ENCODE data around the gene CSNK1G3. TPM values are rescaled to one million over a fixed set of nuclear protein-coding genes. Genes with fewer than 3 reads are reported as not detected.
"Not testable (repeated sequence)": the region's sequence is repeated elsewhere in the genome, so short reads cannot be mapped to it uniquely, and the experiment has no call there.

Gene CSNK1G3
- total RNA-seq (10 to 100 TPM; 59.0 to 73.5 (median 71.9) TPM), total RNA-seq (61.5 to 118 (median 90.1) reads per million in 29 experiments)
- total RNA-seq (2013) = 78.6 TPM

DNA sequence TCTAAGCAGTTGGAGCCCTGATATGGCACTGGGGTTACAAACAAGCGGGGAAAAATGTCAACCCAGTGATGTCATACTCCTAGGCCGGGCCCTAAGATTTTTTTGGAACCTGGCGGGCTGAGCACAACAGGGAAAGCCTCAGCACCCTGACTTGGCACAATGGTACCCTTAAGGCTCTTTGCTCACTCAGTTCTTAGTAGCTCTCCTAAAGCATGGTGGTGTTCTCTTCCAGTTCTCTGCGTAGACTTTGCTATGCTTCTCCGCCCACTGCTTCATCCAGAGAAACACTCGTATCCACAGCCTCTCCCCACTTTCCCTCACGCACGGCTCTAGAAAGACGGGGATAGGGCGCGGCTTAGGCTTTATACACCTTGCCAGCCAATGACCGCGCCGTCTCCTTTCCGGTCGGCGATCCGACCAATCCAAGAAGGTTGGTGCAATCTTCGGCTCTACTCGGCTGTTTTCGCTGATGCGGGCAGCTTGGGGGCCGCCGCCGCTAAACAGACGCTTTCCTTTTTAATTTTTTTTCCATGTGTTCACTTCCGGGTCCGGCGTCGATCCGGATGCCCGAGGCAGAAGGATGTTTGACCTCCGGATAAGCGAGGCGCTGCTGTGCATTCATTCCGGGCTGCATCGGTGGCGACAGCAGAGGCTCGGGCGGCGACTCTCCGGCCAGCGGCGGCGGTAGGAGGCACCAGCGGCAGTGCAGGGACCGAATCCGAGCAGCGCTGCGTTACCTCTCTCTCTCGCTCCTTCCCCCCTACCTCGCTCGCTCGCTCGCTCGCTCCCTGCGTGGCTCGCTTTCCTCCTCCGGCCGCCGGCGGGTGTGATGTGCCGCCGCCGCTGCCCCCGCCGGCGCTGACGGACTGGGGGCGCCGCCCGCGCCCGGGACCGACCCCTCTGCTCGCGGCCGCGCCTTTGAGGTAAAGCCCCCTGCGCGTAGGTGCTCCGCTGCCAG lies at the start of gene CSNK1G3:
TSS of gene CSNK1G3 (plus strand) at position 530 of the 958 bp plus-strand sequence. CDS start 33,487 bp downstream, outside the sequence.
- no peaks in the 10 kb centered on the region for H3K27me3 ChIP-seq (replicated peaks in 1 of 2; ENCODE audit: control insufficient read depth in 2 of 2, extremely low read depth in 1 of 2, insufficient read depth in 2 of 2, low read length in 1 of 2)
- WGBS (ENCODE audit: insufficient coverage) = 1% methylated on average over 70 of the region's 82 CpGs
- ChIA-PET POLR2A (interaction anchor here (1.2 to 1.9 kb wide), 4 partner anchors 38 to 88 kb away, joined by 4 to 11 read pairs (median 5); partner anchors contain the start of gene CEP120 (in 2 of the 2)), CTCF (interaction anchor here in 1 of 2 donors (1.4 to 2.7 kb wide), 2 partner anchors 33 to 89 kb away, joined by 3 to 22 read pairs; partner anchors contain the start of gene CEP120)
- DNase-seq = peak; percentile 80 to 94 (median 89)
- peak within 1 kb of the TSS; percentile 82 to 94 for H3K4me3 ChIP-seq (ENCODE audit: control insufficient read depth in 1 of 2, extremely low read depth in 1 of 2, low read length in 1 of 2)
- H3K4me1 ChIP-seq (ENCODE audit: control insufficient read depth in 1 of 2, extremely low read depth in 1 of 2, insufficient read depth in 2 of 2, low read length in 2 of 2) = peaks cover 15 to 32% of the 10 kb centered on the region in 2 experiments
- H3K27ac ChIP-seq (ENCODE audit: low read length) = peak within 1 kb of the TSS; percentile 83
- ATAC-seq (replicated peaks in 1 of 4) = peak; percentile 89 to 94 (median 92)
- Mint-ChIP-seq H3K4me1 (peaks cover 45 to 48% (median 46%) of the 10 kb centered on the region in 3 donors), H3K9me3 (no peaks in the 10 kb centered on the region), H3K27me3 (peaks cover 0 to 1% of the 10 kb centered on the region in 2 donors), H3K27ac (peak within 1 kb of the TSS; percentile 98 to 99), H3K4me3 (peak within 1 kb of the TSS; percentile 99), H3K36me3 (no peaks in the 10 kb centered on the region)
- no peaks in the 10 kb centered on the region for H3K36me3 ChIP-seq (ENCODE audit: control insufficient read depth in 2 of 2, extremely low read depth in 1 of 2, insufficient read depth in 1 of 2, low read length in 1 of 2)
- H3K9me3 ChIP-seq = no peaks in the 10 kb centered on the region

DNA sequence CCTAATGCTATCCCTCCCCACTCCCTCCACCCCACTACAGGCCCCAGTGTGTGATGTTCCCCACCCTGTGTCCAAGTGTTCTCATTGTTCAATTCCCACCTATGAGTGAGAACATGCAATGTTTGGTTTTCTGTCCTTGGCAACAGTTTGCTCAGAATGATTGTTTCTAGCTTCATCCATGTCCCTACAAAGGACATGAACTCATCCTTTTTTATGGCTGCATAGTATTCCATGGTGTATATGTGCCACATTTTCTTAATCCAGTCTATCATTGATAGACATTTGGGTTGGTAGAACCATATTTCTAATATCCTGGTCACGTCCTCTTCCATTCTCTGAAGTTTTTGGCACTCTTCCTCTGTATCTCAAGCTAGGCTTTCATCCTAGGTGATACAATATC lies 45.1 kb upstream of the CSNK1G3 start:
- H3K36me3 ChIP-seq (ENCODE audit: control insufficient read depth in 2 of 2, extremely low read depth in 1 of 2, insufficient read depth in 1 of 2, low read length in 1 of 2); POLR2A ChIA-PET; H3K27ac ChIP-seq (ENCODE audit: low read length); H3K4me3 ChIP-seq (ENCODE audit: control insufficient read depth in 1 of 2, extremely low read depth in 1 of 2, low read length in 1 of 2); CTCF ChIA-PET; H3K36me3 Mint-ChIP-seq; DNase-seq; H3K9me3 ChIP-seq; H3K4me1 Mint-ChIP-seq; H3K4me1 ChIP-seq (ENCODE audit: control insufficient read depth in 1 of 2, extremely low read depth in 1 of 2, insufficient read depth in 2 of 2, low read length in 2 of 2); ATAC-seq (replicated peaks in 1 of 4); H3K27ac Mint-ChIP-seq; H3K4me3 Mint-ChIP-seq; H3K27me3 ChIP-seq (replicated peaks in 1 of 2; ENCODE audit: control insufficient read depth in 2 of 2, extremely low read depth in 1 of 2, insufficient read depth in 2 of 2, low read length in 1 of 2): not testable (repeated sequence)
- H3K9me3 Mint-ChIP-seq = peaks cover 5 to 16% (median 14%) of the 10 kb centered on the region in 3 donors
- WGBS (ENCODE audit: insufficient coverage) = no CpG with 5 or more reads among the region's 1 CpG
- peaks cover 16 to 27% of the 10 kb centered on the region in 2 donors for H3K27me3 Mint-ChIP-seq

DNA sequence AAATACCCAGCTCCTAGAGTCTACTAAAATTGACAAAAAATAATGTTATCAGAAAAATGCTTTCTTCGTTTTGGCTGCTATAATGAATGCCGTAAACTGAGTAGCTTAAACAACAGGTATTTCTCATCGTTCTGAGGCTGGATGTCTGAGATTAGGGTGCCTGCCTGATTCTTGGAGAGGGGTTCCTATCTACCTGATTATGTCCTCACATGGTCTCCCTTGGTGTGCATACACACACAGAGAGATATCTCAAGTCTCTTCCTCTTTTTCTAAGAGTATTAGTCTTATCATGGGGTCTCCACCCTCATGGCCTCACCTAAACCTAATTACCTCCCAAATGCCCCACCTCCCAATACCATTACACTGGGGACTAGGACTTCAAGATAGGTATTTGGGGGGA lies 40.6 kb upstream of the CSNK1G3 start:
- H3K36me3 Mint-ChIP-seq = peaks cover 3% of the 10 kb centered on the region
- no peak overlapping the region for H3K27ac ChIP-seq (ENCODE audit: low read length)
- H3K27me3 Mint-ChIP-seq = peaks cover 16 to 27% of the 10 kb centered on the region in 2 donors
- no peaks in the 10 kb centered on the region for H3K27me3 ChIP-seq (replicated peaks in 1 of 2; ENCODE audit: control insufficient read depth in 2 of 2, extremely low read depth in 1 of 2, insufficient read depth in 2 of 2, low read length in 1 of 2)
- no CpG with 5 or more reads among the region's 3 CpGs for WGBS (ENCODE audit: insufficient coverage)
- no peaks in the 10 kb centered on the region for H3K9me3 ChIP-seq
- ATAC-seq (replicated peaks in 1 of 4) (no peak), DNase-seq (no peak)
- ChIA-PET CTCF (interaction anchor here in 1 of 2 donors (0.8 kb wide), 1 partner anchor 21 kb away, joined by 4 read pairs; no protein-coding TSS in a partner anchor), POLR2A (no interaction called here)
- no peak overlapping the region for H3K4me3 Mint-ChIP-seq
- H3K9me3 Mint-ChIP-seq = peaks cover 5 to 16% (median 14%) of the 10 kb centered on the region in 3 donors
- H3K4me3 ChIP-seq (ENCODE audit: control insufficient read depth in 1 of 2, extremely low read depth in 1 of 2, low read length in 1 of 2) = no peak overlapping the region
- H3K27ac Mint-ChIP-seq = no peak overlapping the region
- no peaks in the 10 kb centered on the region for H3K4me1 ChIP-seq (ENCODE audit: control insufficient read depth in 1 of 2, extremely low read depth in 1 of 2, insufficient read depth in 2 of 2, low read length in 2 of 2)
- H3K4me1 Mint-ChIP-seq = no peaks in the 10 kb centered on the region
- no peaks in the 10 kb centered on the region for H3K36me3 ChIP-seq (ENCODE audit: control insufficient read depth in 2 of 2, extremely low read depth in 1 of 2, insufficient read depth in 1 of 2, low read length in 1 of 2)

DNA sequence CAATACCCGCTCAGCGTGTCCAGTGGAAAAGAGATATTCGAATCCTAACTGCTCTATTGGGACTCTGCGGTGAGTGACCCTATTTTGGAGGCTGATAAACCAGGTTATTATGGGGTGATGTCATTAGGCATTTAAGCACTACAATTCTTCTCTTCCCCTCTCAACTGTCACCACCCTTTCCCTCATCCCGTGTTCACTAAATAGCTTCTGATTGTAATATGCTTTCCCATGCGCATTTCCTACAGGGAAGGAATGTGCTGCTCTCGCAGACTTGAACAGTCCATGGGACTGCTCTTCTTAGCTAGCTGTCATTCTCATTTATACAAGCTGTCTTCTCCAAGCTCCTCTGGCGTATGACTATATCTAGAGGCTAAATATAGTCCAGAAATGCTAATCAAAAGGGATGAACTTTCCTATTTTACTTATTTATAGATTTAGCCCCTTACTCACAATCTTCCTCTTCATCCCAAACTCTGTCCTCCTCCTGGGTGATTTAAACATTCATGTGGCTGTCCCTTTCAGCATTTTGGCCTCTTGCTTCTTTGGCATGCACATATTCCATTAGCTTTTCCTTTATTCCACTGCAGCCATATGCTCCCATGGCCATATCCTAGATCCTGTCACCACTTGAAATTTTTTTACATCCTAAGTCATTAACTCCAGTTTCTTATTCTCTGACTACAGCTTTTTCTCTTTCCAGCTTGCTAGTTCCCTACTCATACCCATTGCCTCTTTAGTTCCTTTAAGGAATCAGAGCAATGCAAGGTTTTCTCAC lies 39.6 kb upstream of the CSNK1G3 start:
- H3K36me3 Mint-ChIP-seq = peaks cover 3% of the 10 kb centered on the region
- H3K4me3 Mint-ChIP-seq = no peak overlapping the region
- H3K4me1 ChIP-seq (ENCODE audit: control insufficient read depth in 1 of 2, extremely low read depth in 1 of 2, insufficient read depth in 2 of 2, low read length in 2 of 2) = no peaks in the 10 kb centered on the region
- H3K27ac Mint-ChIP-seq = no peak overlapping the region
- CTCF ChIA-PET = no interaction called here
- ATAC-seq (replicated peaks in 1 of 4) (no peak), DNase-seq (no peak)
- WGBS (ENCODE audit: insufficient coverage) = 92% methylated on average over 2 of the region's 8 CpGs
- POLR2A ChIA-PET = no interaction called here
- H3K4me1 Mint-ChIP-seq = no peaks in the 10 kb centered on the region
- H3K27me3 ChIP-seq (replicated peaks in 1 of 2; ENCODE audit: control insufficient read depth in 2 of 2, extremely low read depth in 1 of 2, insufficient read depth in 2 of 2, low read length in 1 of 2) = no peaks in the 10 kb centered on the region
- H3K4me3 ChIP-seq (ENCODE audit: control insufficient read depth in 1 of 2, extremely low read depth in 1 of 2, low read length in 1 of 2) = no peak overlapping the region
- peaks cover 13 to 22% of the 10 kb centered on the region in 2 donors for H3K27me3 Mint-ChIP-seq
- H3K9me3 Mint-ChIP-seq = peaks cover 5 to 12% (median 9%) of the 10 kb centered on the region in 3 donors
- H3K9me3 ChIP-seq = no peaks in the 10 kb centered on the region
- H3K36me3 ChIP-seq (ENCODE audit: control insufficient read depth in 2 of 2, extremely low read depth in 1 of 2, insufficient read depth in 1 of 2, low read length in 1 of 2) = no peaks in the 10 kb centered on the region
- no peak overlapping the region for H3K27ac ChIP-seq (ENCODE audit: low read length)

DNA sequence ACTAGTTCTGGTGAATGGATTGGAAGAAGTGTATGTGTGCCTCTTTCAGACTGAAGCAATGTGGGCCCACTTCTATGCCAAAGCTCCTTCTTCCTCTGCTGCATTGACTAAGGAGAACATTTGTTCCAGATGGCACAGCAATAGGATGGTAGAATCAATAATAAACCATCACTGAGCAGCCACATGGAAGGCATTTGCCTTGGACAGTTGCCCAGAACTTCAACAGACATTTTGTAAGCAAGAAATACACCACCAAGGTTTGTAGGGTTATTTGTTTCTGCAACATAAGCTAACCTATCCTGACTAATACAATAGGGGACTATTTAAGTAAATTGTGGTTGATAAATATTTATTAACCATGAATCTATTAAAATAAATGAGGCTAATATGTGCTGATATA lies 37.7 kb upstream of the CSNK1G3 start:
- no peak for DNase-seq

DNA sequence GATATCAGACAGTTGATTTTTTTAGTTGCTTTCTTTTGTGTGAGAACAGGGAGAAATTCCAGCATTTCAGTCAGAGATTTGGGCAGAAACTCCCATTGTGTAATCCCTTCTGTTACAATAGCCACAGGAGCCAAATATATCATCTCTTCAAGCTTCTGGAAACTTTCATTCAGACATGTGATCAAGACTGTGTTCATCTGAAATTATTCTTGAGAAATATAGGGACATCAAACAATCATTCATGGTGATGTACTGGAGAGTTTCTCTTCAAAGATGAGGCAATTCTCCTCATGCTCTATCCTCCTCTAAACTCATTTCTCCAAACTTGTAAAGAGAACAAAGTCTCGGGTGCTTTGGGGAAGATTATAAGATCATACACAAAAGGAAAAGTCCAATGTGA lies 35.2 kb upstream of the CSNK1G3 start:
- Histone ChIP-seq H3K9me3 (no peaks in the 10 kb centered on the region), H3K36me3 (ENCODE audit: control insufficient read depth in 2 of 2, extremely low read depth in 1 of 2, insufficient read depth in 1 of 2, low read length in 1 of 2) (no peaks in the 10 kb centered on the region), H3K27me3 (replicated peaks in 1 of 2; ENCODE audit: control insufficient read depth in 2 of 2, extremely low read depth in 1 of 2, insufficient read depth in 2 of 2, low read length in 1 of 2) (no peaks in the 10 kb centered on the region), H3K4me1 (ENCODE audit: control insufficient read depth in 1 of 2, extremely low read depth in 1 of 2, insufficient read depth in 2 of 2, low read length in 2 of 2) (no peaks in the 10 kb centered on the region), H3K27ac (ENCODE audit: low read length) (no peak overlapping the region), H3K4me3 (ENCODE audit: control insufficient read depth in 1 of 2, extremely low read depth in 1 of 2, low read length in 1 of 2) (no peak overlapping the region)
- DNase-seq (no peak), ATAC-seq (replicated peaks in 1 of 4) (no peak)
- POLR2A ChIA-PET = no interaction called here
- H3K27ac Mint-ChIP-seq = no peak overlapping the region
- no CpG with 5 or more reads among the region's 1 CpG for WGBS (ENCODE audit: insufficient coverage)
- H3K4me3 Mint-ChIP-seq = no peak overlapping the region
- CTCF ChIA-PET = no interaction called here
- no peaks in the 10 kb centered on the region for H3K4me1 Mint-ChIP-seq
- H3K27me3 Mint-ChIP-seq = peaks cover 5 to 12% of the 10 kb centered on the region in 2 donors
- no peaks in the 10 kb centered on the region for H3K9me3 Mint-ChIP-seq
- no peaks in the 10 kb centered on the region for H3K36me3 Mint-ChIP-seq

More for the DNA sequence above, 37.7 kb upstream of the CSNK1G3 start:
- Mint-ChIP-seq H3K4me1 (no peaks in the 10 kb centered on the region), H3K4me3 (no peak overlapping the region), H3K27me3 (peaks cover 9 to 15% of the 10 kb centered on the region in 2 donors), H3K27ac (no peak overlapping the region), H3K9me3 (peaks cover 3 to 6% (median 5%) of the 10 kb centered on the region in 3 donors), H3K36me3 (peaks cover 3% of the 10 kb centered on the region)
- no peak overlapping the region for H3K4me3 ChIP-seq (ENCODE audit: control insufficient read depth in 1 of 2, extremely low read depth in 1 of 2, low read length in 1 of 2)
- H3K27ac ChIP-seq (ENCODE audit: low read length) = no peak overlapping the region
- no peaks in the 10 kb centered on the region for H3K4me1 ChIP-seq (ENCODE audit: control insufficient read depth in 1 of 2, extremely low read depth in 1 of 2, insufficient read depth in 2 of 2, low read length in 2 of 2)
- no peaks in the 10 kb centered on the region for H3K36me3 ChIP-seq (ENCODE audit: control insufficient read depth in 2 of 2, extremely low read depth in 1 of 2, insufficient read depth in 1 of 2, low read length in 1 of 2)
- CTCF ChIA-PET = interaction anchor here in 1 of 2 donors (0.8 kb wide), 1 partner anchor 51 kb away, joined by 3 read pairs; the partner anchor contains the start of gene CEP120
- no peaks in the 10 kb centered on the region for H3K9me3 ChIP-seq
- POLR2A ChIA-PET = no interaction called here
- ATAC-seq (replicated peaks in 1 of 4) = no peak
- H3K27me3 ChIP-seq (replicated peaks in 1 of 2; ENCODE audit: control insufficient read depth in 2 of 2, extremely low read depth in 1 of 2, insufficient read depth in 2 of 2, low read length in 1 of 2) = no peaks in the 10 kb centered on the region

Data from T-cell (primary cell).